Measurements from ENCODE around the gene SPG11. TPM values are rescaled to one million over a fixed set of nuclear protein-coding genes. Genes with fewer than 3 reads are reported as not detected.

Gene SPG11
- total and polyA plus RNA-seq, 2 experiments from 2014 or later = 15.7 to 65.1 TPM

DNA sequence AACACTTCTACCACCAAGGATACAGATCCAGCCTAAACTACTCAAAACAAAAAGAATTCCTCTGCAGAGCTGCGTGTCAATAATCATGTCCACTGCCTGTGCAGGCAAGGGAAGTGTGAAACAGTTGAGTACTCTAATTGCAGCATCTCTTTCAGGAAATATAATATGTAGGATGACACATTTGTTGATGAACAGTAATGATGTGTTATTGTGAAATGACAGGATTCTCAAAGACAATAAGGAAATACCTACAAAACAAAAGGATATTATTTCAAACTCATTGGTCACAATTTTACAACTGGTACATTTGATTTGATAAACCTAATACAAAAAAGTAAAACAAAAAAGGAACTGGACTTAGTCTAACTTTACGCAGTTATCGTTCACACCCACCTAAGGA lies 4.4 kb downstream of the SPG11 start:
- no peak for DNase-seq (ENCODE audit: low read depth in 1 of 2, low spot score in 1 of 2)
- H3K36me3 ChIP-seq = peaks cover 23% of the 10 kb centered on the region

DNA sequence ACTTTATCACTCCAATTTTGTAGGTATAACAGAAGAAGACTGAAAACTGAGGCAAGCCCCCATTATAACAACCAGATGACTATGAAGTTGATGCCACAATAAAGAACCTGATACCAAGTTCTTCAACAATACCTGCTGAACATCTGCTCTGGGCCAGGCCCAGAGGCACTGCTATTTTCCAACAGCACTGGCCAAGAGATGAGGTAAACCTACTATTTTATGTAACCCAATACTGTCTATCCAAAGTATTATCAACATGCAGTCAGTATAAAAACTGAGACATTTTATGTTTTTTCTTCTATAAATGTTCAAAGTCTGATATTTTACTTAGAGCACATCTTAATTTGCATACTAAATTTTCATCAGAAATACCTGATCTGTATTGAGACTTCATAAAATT lies 6.1 kb downstream of the SPG11 start:
- Histone ChIP-seq H3K4me1 (ENCODE audit: low read depth) (peaks cover 21% of the 10 kb centered on the region), H3K27ac (peak overlapping the region; percentile 80), H3K27me3 (no peaks in the 10 kb centered on the region), H3K36me3 (peaks cover 35% of the 10 kb centered on the region), H3K9me3 (ENCODE audit: low read depth) (no peaks in the 10 kb centered on the region), H3K4me3 (no peak overlapping the region)
- no peak for DNase-seq (ENCODE audit: low read depth in 1 of 2, low spot score in 1 of 2)
- TF ChIP-seq CTCF (IDR thresholded peaks at IDR 0.05; ENCODE audit: low read depth, low read length) = no peak

More for the DNA sequence above, 4.4 kb downstream of the SPG11 start:
- no peak for TF ChIP-seq CTCF (IDR thresholded peaks at IDR 0.05; ENCODE audit: low read depth, low read length)
- Histone ChIP-seq H3K4me1 (ENCODE audit: low read depth) (peaks cover 21% of the 10 kb centered on the region), H3K27me3 (no peaks in the 10 kb centered on the region), H3K4me3 (no peak overlapping the region), H3K9me3 (ENCODE audit: low read depth) (no peaks in the 10 kb centered on the region), H3K27ac (no peak overlapping the region)

- Histone ChIP-seq H3K36me3 (peaks cover 35% of the 10 kb centered on the region), H3K4me1 (ENCODE audit: low read depth) (peaks cover 16% of the 10 kb centered on the region), H3K27me3 (no peaks in the 10 kb centered on the region), H3K4me3 (no peak overlapping the region), H3K27ac (peak overlapping the region; percentile 80), H3K9me3 (ENCODE audit: low read depth) (no peaks in the 10 kb centered on the region)
- no peak for TF ChIP-seq CTCF (IDR thresholded peaks at IDR 0.05; ENCODE audit: low read depth, low read length)
- no peak for DNase-seq (ENCODE audit: low read depth in 1 of 2, low spot score in 1 of 2)
Measured at GRCh38 chr15:44656913-44657312, 6.5 kb downstream of the SPG11 start.

DNA sequence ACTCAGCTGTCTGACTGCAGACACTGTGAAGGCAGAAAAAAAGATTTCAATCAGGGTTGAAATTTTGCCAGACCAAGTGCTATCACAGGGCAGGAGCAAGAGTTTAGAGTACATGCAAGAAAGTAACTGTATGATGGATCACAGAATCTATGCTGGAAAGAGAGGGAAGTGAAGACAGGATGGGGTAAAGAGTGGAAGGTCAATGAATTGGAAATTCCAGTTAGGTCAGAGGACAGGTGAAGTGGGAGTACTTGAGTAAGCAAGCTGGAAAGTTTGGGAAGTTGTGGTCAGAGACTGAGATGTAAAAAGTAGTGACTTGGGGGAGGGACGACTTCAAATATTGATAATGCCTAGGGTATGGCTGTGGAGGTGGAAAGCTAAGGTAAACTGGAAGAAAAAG lies 7.2 kb downstream of the SPG11 start:
- DNase-seq (ENCODE audit: low read depth in 1 of 2, low spot score in 1 of 2) = no peak
- no peaks in the 10 kb centered on the region for H3K9me3 ChIP-seq (ENCODE audit: low read depth)
- peak overlapping the region; percentile 80 for H3K27ac ChIP-seq
- H3K4me1 ChIP-seq (ENCODE audit: low read depth) = peaks cover 14% of the 10 kb centered on the region
- H3K36me3 ChIP-seq = peaks cover 41% of the 10 kb centered on the region
- no peaks in the 10 kb centered on the region for H3K27me3 ChIP-seq
- no peak overlapping the region for H3K4me3 ChIP-seq
- no peak for TF ChIP-seq CTCF (IDR thresholded peaks at IDR 0.05; ENCODE audit: low read depth, low read length)

DNA sequence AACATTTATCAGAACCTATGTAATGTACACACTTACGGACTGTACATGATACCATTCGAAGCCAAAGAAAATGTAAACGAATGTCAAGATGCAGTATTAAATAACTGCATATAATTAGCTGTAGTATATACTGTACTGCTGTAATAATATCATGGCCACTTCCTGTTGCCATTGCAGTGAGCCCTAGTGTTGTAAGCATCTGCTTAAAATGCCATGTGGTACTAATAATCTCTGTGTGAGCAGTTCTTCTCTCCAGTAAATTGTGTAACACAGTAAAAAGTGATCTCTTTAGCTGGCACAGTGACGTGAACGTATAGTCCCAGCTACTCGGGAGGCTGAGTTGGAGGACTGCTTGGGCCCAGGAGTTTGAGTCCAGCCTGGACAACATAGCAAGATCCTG lies 8.6 kb downstream of the SPG11 start:
- TF ChIP-seq CTCF (IDR thresholded peaks at IDR 0.05; ENCODE audit: low read depth, low read length) = no peak
- Histone ChIP-seq H3K9me3 (ENCODE audit: low read depth) (no peaks in the 10 kb centered on the region), H3K4me3 (no peak overlapping the region), H3K36me3 (peaks cover 50% of the 10 kb centered on the region), H3K27ac (no peak overlapping the region), H3K27me3 (no peaks in the 10 kb centered on the region), H3K4me1 (ENCODE audit: low read depth) (peaks cover 14% of the 10 kb centered on the region)
- peak in 1 of 2 donors; percentile 11 for DNase-seq (ENCODE audit: low read depth in 1 of 2, low spot score in 1 of 2)

- TF ChIP-seq CTCF (IDR thresholded peaks at IDR 0.05; ENCODE audit: low read depth, low read length) = no peak
- Histone ChIP-seq H3K4me1 (ENCODE audit: low read depth) (no peaks in the 10 kb centered on the region), H3K27ac (no peak overlapping the region), H3K4me3 (no peak overlapping the region), H3K9me3 (ENCODE audit: low read depth) (no peaks in the 10 kb centered on the region), H3K27me3 (no peaks in the 10 kb centered on the region), H3K36me3 (peaks cover 46% of the 10 kb centered on the region)
- no peak for DNase-seq (ENCODE audit: low read depth in 1 of 2, low spot score in 1 of 2)
Measured at GRCh38 chr15:44647637-44648036, 15.8 kb downstream of the SPG11 start.

Data from cardiac muscle cell (in vitro differentiated cells and primary cell).